GM18505 (cell line): Measurements from ENCODE around the gene ARID1B.
A peak's percentile ranks its signal among the peaks of the same experiment; 100 is the strongest.
"Not testable (repeated sequence)": the region's sequence is repeated elsewhere in the genome, so short reads cannot be mapped to it uniquely, and the experiment has no call there.

Experiments used
- ATAC-seq: cut with Tn5 transposase; IDR thresholded peaks from one replicate; pipeline ENCODE4 v1.9.1; 2021; ENCODE audit not compliant: unreplicated experiment
- POLR2A ChIP-seq: IDR thresholded peaks from 4 replicates; pipeline ENCODE4 v1.6.1; 2011; ENCODE audit warnings: borderline replicate concordance; ENCODE audit not compliant: insufficient read depth, insufficient read length; ENCODE audit errors: extremely low read depth

ARID1B gene

DNA sequence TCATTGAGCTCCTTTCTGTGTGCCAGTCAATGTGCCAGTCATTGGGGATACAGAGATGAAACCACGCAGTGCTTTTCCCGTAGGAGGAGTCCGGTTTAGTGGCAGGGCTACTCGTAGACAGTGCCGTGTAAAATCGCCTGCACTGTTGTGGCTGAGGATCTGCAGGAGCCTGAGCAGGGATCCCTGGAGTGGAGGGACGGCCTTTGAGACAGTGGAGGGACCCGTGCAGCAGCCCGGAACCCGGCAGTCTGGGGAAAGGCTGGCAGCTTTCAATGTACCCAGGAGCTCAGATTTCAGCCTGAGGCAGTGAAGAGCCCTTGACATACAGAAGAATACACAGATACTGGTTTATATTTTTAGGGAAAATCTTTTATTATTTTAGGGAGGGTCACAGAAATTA is 203.3 kb downstream of the ARID1B start:
- no peak for TF ChIP-seq POLR2A
- no peak for ATAC-seq

- ATAC-seq = no peak
- no peak for TF ChIP-seq POLR2A
These were observed 203.8 kb downstream of the ARID1B start for GRCh38 chr6:156980948-156981347.

GRCh38 chr6:156982168-156982567 is 205.0 kb downstream of the ARID1B start:
- TF ChIP-seq POLR2A = no peak
- ATAC-seq = no peak

DNA sequence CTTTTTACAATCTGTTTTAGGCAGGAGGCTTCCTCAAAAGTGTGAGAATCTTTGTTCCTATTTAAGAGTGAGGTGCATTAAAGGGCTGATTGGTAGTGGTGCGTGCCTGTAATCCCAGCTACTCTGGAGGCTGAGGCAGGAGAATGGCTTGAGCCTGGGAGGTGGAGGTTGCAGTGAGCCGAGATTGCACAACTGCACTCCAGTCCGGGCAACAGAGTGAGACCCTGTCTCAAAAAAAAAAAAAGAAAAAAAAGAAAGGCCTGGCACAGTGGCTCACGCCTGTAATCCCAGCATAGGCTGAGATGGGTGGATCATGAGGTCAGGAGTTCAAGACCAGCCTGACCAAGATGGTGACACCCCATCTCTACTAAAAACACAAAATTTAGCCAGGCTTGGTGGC is 205.7 kb downstream of the ARID1B start:
- not testable (repeated sequence) for ATAC-seq

GRCh38 chr6:156984178-156984738 is 207.1 kb downstream of the ARID1B start:
- no peak for ATAC-seq
- TF ChIP-seq POLR2A = no peak

DNA sequence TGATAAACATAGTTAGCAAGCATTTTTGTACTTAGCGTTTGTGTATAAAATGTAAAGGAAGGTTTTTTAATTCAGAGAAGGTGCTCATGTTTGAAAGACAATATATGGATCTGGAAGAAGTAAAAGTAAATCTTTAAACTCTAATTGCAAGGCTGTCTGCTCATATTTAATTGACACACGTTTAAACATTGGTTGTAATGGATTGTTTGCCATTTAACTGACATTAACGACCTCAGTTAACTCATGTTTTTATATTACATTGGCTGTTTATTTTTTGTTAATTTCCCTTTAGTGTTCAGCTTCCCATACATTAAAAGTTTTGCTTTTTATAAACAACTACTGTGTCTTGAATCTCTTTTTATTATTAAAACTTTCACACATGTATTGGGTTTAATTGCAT is 208.1 kb downstream of the ARID1B start:
- no peak for ATAC-seq
- TF ChIP-seq POLR2A = no peak

GRCh38 chr6:156988276-156989158 is 211.3 kb downstream of the ARID1B start:
- peak; percentile 71 for ATAC-seq
- no peak for TF ChIP-seq POLR2A

- ATAC-seq = no peak
- TF ChIP-seq POLR2A = no peak
These were observed 212.1 kb downstream of the ARID1B start for GRCh38 chr6:156989159-156989806.

GRCh38 chr6:156992020-156992804 is 215.0 kb downstream of the ARID1B start:
- ATAC-seq = no peak

DNA sequence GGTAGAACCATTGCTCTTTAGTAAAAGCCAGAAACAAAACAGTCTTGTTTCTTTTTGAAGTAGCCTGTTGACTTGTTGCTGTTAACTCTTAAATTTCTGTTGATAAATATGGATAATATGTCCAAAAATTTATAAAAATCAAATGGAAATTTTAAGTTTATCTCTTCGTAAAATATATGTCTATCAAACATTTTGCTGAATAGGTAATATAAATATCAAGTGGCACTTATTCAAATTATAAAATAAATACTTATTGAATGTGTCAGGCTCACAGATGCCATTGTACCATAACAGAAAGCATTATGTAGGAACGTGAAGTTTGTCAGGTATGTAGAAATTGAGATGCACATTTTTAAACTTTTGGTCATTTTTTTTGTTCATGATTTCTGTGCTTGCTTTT is 216.5 kb downstream of the ARID1B start:
- ATAC-seq = no peak

More at GRCh38 chr6:156992020-156992804, 215.0 kb downstream of the ARID1B start:
- no peak for TF ChIP-seq POLR2A

DNA sequence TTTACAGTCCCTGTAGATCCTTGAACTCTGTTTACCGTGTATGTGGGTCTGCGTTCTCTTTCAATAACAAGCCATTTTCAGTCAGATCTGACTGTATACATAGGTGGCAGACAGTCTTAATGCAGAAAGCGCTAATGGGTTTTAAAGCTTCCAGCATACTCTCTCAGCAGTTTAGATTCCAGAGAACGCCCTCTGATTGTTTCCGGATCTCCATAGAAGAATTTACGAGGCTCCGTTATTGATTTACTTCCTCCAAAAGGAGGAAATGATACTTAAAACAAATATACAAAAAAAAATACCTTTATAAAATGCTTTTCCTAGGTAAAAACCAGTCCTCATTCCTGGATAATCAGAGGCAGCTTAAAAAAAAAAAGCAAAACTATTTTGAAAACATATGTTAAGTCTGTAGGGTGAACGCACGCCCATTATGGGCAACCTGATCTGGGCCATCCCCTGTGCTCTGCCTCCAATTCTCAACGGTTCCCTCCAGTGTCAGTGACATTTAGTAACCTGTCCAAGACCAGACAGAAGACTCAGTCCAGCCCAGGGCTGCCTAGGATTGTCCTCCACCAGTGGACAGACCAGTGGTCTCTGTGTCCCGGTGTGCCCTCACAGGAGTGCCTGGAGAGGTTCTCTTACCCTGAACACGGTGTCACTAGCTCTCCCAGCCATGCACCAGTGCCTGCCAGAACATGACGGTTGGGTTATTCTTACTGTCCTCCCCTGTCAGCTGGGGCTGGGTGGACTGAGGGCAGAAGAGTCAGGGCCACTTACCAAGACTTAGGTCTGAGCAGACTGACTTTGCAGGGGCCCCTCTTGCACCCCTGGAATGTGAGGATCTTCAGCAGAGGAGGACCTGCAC is 217.3 kb downstream of the ARID1B start:
- TF ChIP-seq POLR2A = no peak

More for the DNA sequence above, 216.5 kb downstream of the ARID1B start:
- TF ChIP-seq POLR2A = no peak

DNA sequence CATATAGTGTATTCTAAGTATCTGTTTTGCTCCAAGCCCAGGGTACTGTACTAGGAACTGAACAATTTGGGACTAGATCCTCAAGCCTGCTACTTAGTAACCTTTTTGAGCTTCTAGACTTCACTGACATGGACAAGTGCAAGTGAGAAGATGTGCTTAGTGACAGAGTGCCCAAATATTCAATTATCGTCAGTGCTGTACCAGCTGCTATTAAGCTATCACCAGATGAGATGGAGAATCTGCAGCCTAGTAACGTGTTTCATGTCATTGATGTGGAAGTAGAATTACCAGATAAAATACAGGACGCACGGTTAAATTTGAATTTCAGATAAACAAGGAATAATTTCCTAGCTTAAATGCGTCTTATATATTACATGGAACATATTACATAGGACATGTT is 218.3 kb downstream of the ARID1B start:
- TF ChIP-seq POLR2A = no peak
- ATAC-seq = no peak

More for the DNA sequence above, 217.3 kb downstream of the ARID1B start:
- no peak for ATAC-seq
